ENCODE data around the gene PDE7B.
"Not testable (repeated sequence)": the region's sequence is repeated elsewhere in the genome, so short reads cannot be mapped to it uniquely, and the experiment has no call there.

Gene PDE7B

GRCh38 chr6:136117081-136117480, 265.6 kb downstream of the PDE7B start:
- Histone ChIP-seq H3K27me3 (ENCODE audit: control insufficient read depth, insufficient read depth, low read length) (no peaks in the 10 kb centered on the region), H3K9me3 (replicated peaks; ENCODE audit: low read length) (no peaks in the 10 kb centered on the region), H3K4me3 (ENCODE audit: low read length) (no peak overlapping the region), H3K4me2 (ENCODE audit: low read length) (no peak overlapping the region), H3K36me3 (ENCODE audit: insufficient read depth, low read length) (no peaks in the 10 kb centered on the region), H3K9ac (ENCODE audit: low read depth, low read length) (no peak overlapping the region), H3K4me1 (ENCODE audit: control insufficient read depth, insufficient read depth, low read length) (peaks cover 16% of the 10 kb centered on the region)

- H3K9me3 ChIP-seq (replicated peaks; ENCODE audit: low read length) = no peaks in the 10 kb centered on the region
- no peaks in the 10 kb centered on the region for H3K36me3 ChIP-seq (ENCODE audit: insufficient read depth, low read length)
- no peak overlapping the region for H3K4me3 ChIP-seq (ENCODE audit: low read length)
- no peak overlapping the region for H3K9ac ChIP-seq (ENCODE audit: low read depth, low read length)
- no peak overlapping the region for H3K4me2 ChIP-seq (ENCODE audit: low read length)
- peaks cover 12% of the 10 kb centered on the region for H3K4me1 ChIP-seq (ENCODE audit: control insufficient read depth, insufficient read depth, low read length)
- H3K27me3 ChIP-seq (ENCODE audit: control insufficient read depth, insufficient read depth, low read length) = no peaks in the 10 kb centered on the region
Measured at GRCh38 chr6:136118787-136119186, 267.3 kb downstream of the PDE7B start.

- Histone ChIP-seq H3K4me2 (ENCODE audit: low read length) (no peak overlapping the region), H3K36me3 (ENCODE audit: insufficient read depth, low read length) (no peaks in the 10 kb centered on the region), H3K9me3 (replicated peaks; ENCODE audit: low read length) (no peaks in the 10 kb centered on the region), H3K9ac (ENCODE audit: low read depth, low read length) (no peak overlapping the region), H3K4me3 (ENCODE audit: low read length) (no peak overlapping the region), H3K4me1 (ENCODE audit: control insufficient read depth, insufficient read depth, low read length) (no peaks in the 10 kb centered on the region), H3K27me3 (ENCODE audit: control insufficient read depth, insufficient read depth, low read length) (no peaks in the 10 kb centered on the region)
Measured at GRCh38 chr6:136123468-136123867, 272.0 kb downstream of the PDE7B start.

GRCh38 chr6:136125585-136125984, 274.1 kb downstream of the PDE7B start:
- no peaks in the 10 kb centered on the region for H3K9me3 ChIP-seq (replicated peaks; ENCODE audit: low read length)
- no peak overlapping the region for H3K4me2 ChIP-seq (ENCODE audit: low read length)
- H3K36me3 ChIP-seq (ENCODE audit: insufficient read depth, low read length) = no peaks in the 10 kb centered on the region
- H3K27me3 ChIP-seq (ENCODE audit: control insufficient read depth, insufficient read depth, low read length) = no peaks in the 10 kb centered on the region
- no peak overlapping the region for H3K4me3 ChIP-seq (ENCODE audit: low read length)
- no peak overlapping the region for H3K9ac ChIP-seq (ENCODE audit: low read depth, low read length)
- peaks cover 6% of the 10 kb centered on the region for H3K4me1 ChIP-seq (ENCODE audit: control insufficient read depth, insufficient read depth, low read length)

- H3K9me3 ChIP-seq (replicated peaks; ENCODE audit: low read length) = no peaks in the 10 kb centered on the region
Measured at GRCh38 chr6:136127873-136128272, 276.4 kb downstream of the PDE7B start.

GRCh38 chr6:136129365-136129764, 277.9 kb downstream of the PDE7B start:
- Histone ChIP-seq H3K36me3 (ENCODE audit: insufficient read depth, low read length) (no peaks in the 10 kb centered on the region), H3K4me3 (ENCODE audit: low read length) (no peak overlapping the region)

More at GRCh38 chr6:136127873-136128272, 276.4 kb downstream of the PDE7B start:
- Histone ChIP-seq H3K4me2 (ENCODE audit: low read length) (no peak overlapping the region), H3K9ac (ENCODE audit: low read depth, low read length) (no peak overlapping the region), H3K4me1 (ENCODE audit: control insufficient read depth, insufficient read depth, low read length) (peaks cover 6% of the 10 kb centered on the region), H3K36me3 (ENCODE audit: insufficient read depth, low read length) (no peaks in the 10 kb centered on the region), H3K27me3 (ENCODE audit: control insufficient read depth, insufficient read depth, low read length) (no peaks in the 10 kb centered on the region), H3K4me3 (ENCODE audit: low read length) (no peak overlapping the region)

GRCh38 chr6:136134268-136134667, 282.8 kb downstream of the PDE7B start:
- no peak overlapping the region for H3K4me2 ChIP-seq (ENCODE audit: low read length)
- peaks cover 5% of the 10 kb centered on the region for H3K4me1 ChIP-seq (ENCODE audit: control insufficient read depth, insufficient read depth, low read length)
- no peaks in the 10 kb centered on the region for H3K9me3 ChIP-seq (replicated peaks; ENCODE audit: low read length)
- no peaks in the 10 kb centered on the region for H3K27me3 ChIP-seq (ENCODE audit: control insufficient read depth, insufficient read depth, low read length)
- no peaks in the 10 kb centered on the region for H3K36me3 ChIP-seq (ENCODE audit: insufficient read depth, low read length)
- no peak overlapping the region for H3K4me3 ChIP-seq (ENCODE audit: low read length)
- H3K9ac ChIP-seq (ENCODE audit: low read depth, low read length) = no peak overlapping the region

More at GRCh38 chr6:136129365-136129764, 277.9 kb downstream of the PDE7B start:
- H3K9me3 ChIP-seq (replicated peaks; ENCODE audit: low read length) = no peaks in the 10 kb centered on the region
- H3K27me3 ChIP-seq (ENCODE audit: control insufficient read depth, insufficient read depth, low read length) = no peaks in the 10 kb centered on the region
- H3K9ac ChIP-seq (ENCODE audit: low read depth, low read length) = no peak overlapping the region
- H3K4me1 ChIP-seq (ENCODE audit: control insufficient read depth, insufficient read depth, low read length) = peaks cover 6% of the 10 kb centered on the region
- no peak overlapping the region for H3K4me2 ChIP-seq (ENCODE audit: low read length)

- H3K36me3 ChIP-seq (ENCODE audit: insufficient read depth, low read length) = no peaks in the 10 kb centered on the region
- no peak overlapping the region for H3K4me2 ChIP-seq (ENCODE audit: low read length)
- peaks cover under 1% of the 10 kb centered on the region for H3K4me1 ChIP-seq (ENCODE audit: control insufficient read depth, insufficient read depth, low read length)
- H3K27me3 ChIP-seq (ENCODE audit: control insufficient read depth, insufficient read depth, low read length) = no peaks in the 10 kb centered on the region
- H3K9me3 ChIP-seq (replicated peaks; ENCODE audit: low read length) = no peaks in the 10 kb centered on the region
- no peak overlapping the region for H3K4me3 ChIP-seq (ENCODE audit: low read length)
- H3K9ac ChIP-seq (ENCODE audit: low read depth, low read length) = no peak overlapping the region
Measured at GRCh38 chr6:136134751-136135150, 283.2 kb downstream of the PDE7B start.

- no peaks in the 10 kb centered on the region for H3K27me3 ChIP-seq (ENCODE audit: control insufficient read depth, insufficient read depth, low read length)
- H3K9ac ChIP-seq (ENCODE audit: low read depth, low read length) = no peak overlapping the region
- H3K9me3 ChIP-seq (replicated peaks; ENCODE audit: low read length) = no peaks in the 10 kb centered on the region
- no peaks in the 10 kb centered on the region for H3K36me3 ChIP-seq (ENCODE audit: insufficient read depth, low read length)
- no peaks in the 10 kb centered on the region for H3K4me1 ChIP-seq (ENCODE audit: control insufficient read depth, insufficient read depth, low read length)
- no peak overlapping the region for H3K4me2 ChIP-seq (ENCODE audit: low read length)
- H3K4me3 ChIP-seq (ENCODE audit: low read length) = no peak overlapping the region
Measured at GRCh38 chr6:136136274-136136673, 284.8 kb downstream of the PDE7B start.

- H3K9ac ChIP-seq (ENCODE audit: low read depth, low read length) = no peak overlapping the region
- no peaks in the 10 kb centered on the region for H3K4me1 ChIP-seq (ENCODE audit: control insufficient read depth, insufficient read depth, low read length)
- H3K4me3 ChIP-seq (ENCODE audit: low read length) = no peak overlapping the region
- H3K9me3 ChIP-seq (replicated peaks; ENCODE audit: low read length) = no peaks in the 10 kb centered on the region
- H3K4me2 ChIP-seq (ENCODE audit: low read length) = no peak overlapping the region
- H3K27me3 ChIP-seq (ENCODE audit: control insufficient read depth, insufficient read depth, low read length) = no peaks in the 10 kb centered on the region
- H3K36me3 ChIP-seq (ENCODE audit: insufficient read depth, low read length) = no peaks in the 10 kb centered on the region
Measured at GRCh38 chr6:136137008-136137692, 285.6 kb downstream of the PDE7B start.

- no peak overlapping the region for H3K9ac ChIP-seq (ENCODE audit: low read depth, low read length)
- no peaks in the 10 kb centered on the region for H3K36me3 ChIP-seq (ENCODE audit: insufficient read depth, low read length)
- no peaks in the 10 kb centered on the region for H3K27me3 ChIP-seq (ENCODE audit: control insufficient read depth, insufficient read depth, low read length)
- H3K4me1 ChIP-seq (ENCODE audit: control insufficient read depth, insufficient read depth, low read length) = no peaks in the 10 kb centered on the region
- no peak overlapping the region for H3K4me2 ChIP-seq (ENCODE audit: low read length)
- H3K9me3 ChIP-seq (replicated peaks; ENCODE audit: low read length) = no peaks in the 10 kb centered on the region
- no peak overlapping the region for H3K4me3 ChIP-seq (ENCODE audit: low read length)
Measured at GRCh38 chr6:136137739-136138402, 286.4 kb downstream of the PDE7B start.

GRCh38 chr6:136139111-136139510, 287.6 kb downstream of the PDE7B start:
- H3K4me3 ChIP-seq (ENCODE audit: low read length); H3K36me3 ChIP-seq (ENCODE audit: insufficient read depth, low read length); H3K27me3 ChIP-seq (ENCODE audit: control insufficient read depth, insufficient read depth, low read length); H3K9ac ChIP-seq (ENCODE audit: low read depth, low read length); H3K4me2 ChIP-seq (ENCODE audit: low read length); H3K9me3 ChIP-seq (replicated peaks; ENCODE audit: low read length); H3K4me1 ChIP-seq (ENCODE audit: control insufficient read depth, insufficient read depth, low read length): not testable (repeated sequence)
